ENCODE measurements around the gene DDI1. TPM values are rescaled to one million over a fixed set of nuclear protein-coding genes. Genes with fewer than 3 reads are reported as not detected.

The DDI1 gene
- total RNA-seq, 2 experiments from 2014 or later: not detected

GRCh38 chr11:104053743-104054478, 17.5 kb downstream of the DDI1 start:
- DNase-seq (no peak), ATAC-seq (ENCODE audit: low read depth) (no peak)
- POLR2A ChIA-PET: no interaction called here
- H3K9me3 Mint-ChIP-seq: no peaks in the 10 kb centered on the region
- H3K4me3 Mint-ChIP-seq: no peak overlapping the region
- no peaks in the 10 kb centered on the region for H3K4me1 Mint-ChIP-seq
- no peak overlapping the region for H3K27ac Mint-ChIP-seq
- H3K36me3 Mint-ChIP-seq: no peaks in the 10 kb centered on the region
- H3K27me3 Mint-ChIP-seq: no peaks in the 10 kb centered on the region

- H3K4me3 Mint-ChIP-seq: no peak overlapping the region
- DNase-seq (no peak), ATAC-seq (ENCODE audit: low read depth) (no peak)
- no peak overlapping the region for H3K27ac Mint-ChIP-seq
- POLR2A ChIA-PET: no interaction called here
- no peaks in the 10 kb centered on the region for H3K9me3 Mint-ChIP-seq
- H3K36me3 Mint-ChIP-seq: no peaks in the 10 kb centered on the region
- H3K4me1 Mint-ChIP-seq: no peaks in the 10 kb centered on the region
- no peaks in the 10 kb centered on the region for H3K27me3 Mint-ChIP-seq
These were observed 18.6 kb downstream of the DDI1 start for GRCh38 chr11:104054911-104055529.

- no peak overlapping the region for H3K27ac Mint-ChIP-seq
- ATAC-seq (ENCODE audit: low read depth) (no peak), DNase-seq (no peak)
- H3K4me3 Mint-ChIP-seq: no peak overlapping the region
- H3K27me3 Mint-ChIP-seq: no peaks in the 10 kb centered on the region
- no peaks in the 10 kb centered on the region for H3K36me3 Mint-ChIP-seq
- POLR2A ChIA-PET: no interaction called here
- H3K9me3 Mint-ChIP-seq: no peaks in the 10 kb centered on the region
- H3K4me1 Mint-ChIP-seq: no peaks in the 10 kb centered on the region
These were observed 19.2 kb downstream of the DDI1 start for GRCh38 chr11:104055596-104055995.

GRCh38 chr11:104057908-104058307, 21.5 kb downstream of the DDI1 start:
- DNase-seq (no peak), ATAC-seq (ENCODE audit: low read depth) (no peak)
- H3K9me3 Mint-ChIP-seq: no peaks in the 10 kb centered on the region
- H3K4me3 Mint-ChIP-seq: no peak overlapping the region
- no peak overlapping the region for H3K27ac Mint-ChIP-seq
- POLR2A ChIA-PET: no interaction called here
- H3K36me3 Mint-ChIP-seq: no peaks in the 10 kb centered on the region
- H3K27me3 Mint-ChIP-seq: no peaks in the 10 kb centered on the region
- H3K4me1 Mint-ChIP-seq: no peaks in the 10 kb centered on the region

GRCh38 chr11:104058680-104059079, 22.2 kb downstream of the DDI1 start:
- ATAC-seq (ENCODE audit: low read depth) (no peak), DNase-seq (no peak)
- no peak overlapping the region for H3K4me3 Mint-ChIP-seq
- H3K27me3 Mint-ChIP-seq: no peaks in the 10 kb centered on the region
- no peaks in the 10 kb centered on the region for H3K4me1 Mint-ChIP-seq
- POLR2A ChIA-PET: no interaction called here
- H3K27ac Mint-ChIP-seq: no peak overlapping the region
- no peaks in the 10 kb centered on the region for H3K36me3 Mint-ChIP-seq
- no peaks in the 10 kb centered on the region for H3K9me3 Mint-ChIP-seq

- no peaks in the 10 kb centered on the region for H3K4me1 Mint-ChIP-seq
These were observed 23.8 kb downstream of the DDI1 start for GRCh38 chr11:104060004-104060794.

GRCh38 chr11:104060820-104061219, 24.4 kb downstream of the DDI1 start:
- no peak for ATAC-seq (ENCODE audit: low read depth)
- DNase-seq: no peak
- H3K9me3 Mint-ChIP-seq: no peaks in the 10 kb centered on the region
- POLR2A ChIA-PET: no interaction called here
- H3K27me3 Mint-ChIP-seq: no peaks in the 10 kb centered on the region
- H3K36me3 Mint-ChIP-seq: no peaks in the 10 kb centered on the region
- H3K4me3 Mint-ChIP-seq: no peak overlapping the region
- no peaks in the 10 kb centered on the region for H3K4me1 Mint-ChIP-seq
- no peak overlapping the region for H3K27ac Mint-ChIP-seq

More at GRCh38 chr11:104060004-104060794, 23.8 kb downstream of the DDI1 start:
- H3K27ac Mint-ChIP-seq: no peak overlapping the region
- H3K27me3 Mint-ChIP-seq: no peaks in the 10 kb centered on the region
- POLR2A ChIA-PET: no interaction called here
- no peaks in the 10 kb centered on the region for H3K36me3 Mint-ChIP-seq
- DNase-seq: no peak
- no peak for ATAC-seq (ENCODE audit: low read depth)
- no peak overlapping the region for H3K4me3 Mint-ChIP-seq
- H3K9me3 Mint-ChIP-seq: no peaks in the 10 kb centered on the region

GRCh38 chr11:104061853-104062521, 25.5 kb downstream of the DDI1 start:
- POLR2A ChIA-PET: no interaction called here
- no peak for ATAC-seq (ENCODE audit: low read depth)
- Mint-ChIP-seq H3K36me3 (no peaks in the 10 kb centered on the region), H3K27me3 (no peaks in the 10 kb centered on the region), H3K4me3 (no peak overlapping the region), H3K4me1 (no peaks in the 10 kb centered on the region), H3K9me3 (no peaks in the 10 kb centered on the region), H3K27ac (no peak overlapping the region)
- no peak for DNase-seq

- Mint-ChIP-seq H3K36me3 (no peaks in the 10 kb centered on the region), H3K27ac (no peak overlapping the region), H3K4me1 (no peaks in the 10 kb centered on the region), H3K27me3 (no peaks in the 10 kb centered on the region), H3K9me3 (no peaks in the 10 kb centered on the region), H3K4me3 (no peak overlapping the region)
- ATAC-seq (ENCODE audit: low read depth) (no peak), DNase-seq (no peak)
- POLR2A ChIA-PET: no interaction called here
These were observed 27.7 kb downstream of the DDI1 start for GRCh38 chr11:104064034-104064630.

- Mint-ChIP-seq H3K4me3 (no peak overlapping the region), H3K27me3 (no peaks in the 10 kb centered on the region), H3K4me1 (no peaks in the 10 kb centered on the region), H3K27ac (no peak overlapping the region), H3K9me3 (no peaks in the 10 kb centered on the region), H3K36me3 (no peaks in the 10 kb centered on the region)
- POLR2A ChIA-PET: no interaction called here
- no peak for ATAC-seq (ENCODE audit: low read depth)
- DNase-seq: no peak
These were observed 31.1 kb downstream of the DDI1 start for GRCh38 chr11:104067534-104067933.

- DNase-seq (no peak), ATAC-seq (ENCODE audit: low read depth) (no peak)
- Mint-ChIP-seq H3K4me3 (no peak overlapping the region), H3K9me3 (no peaks in the 10 kb centered on the region), H3K27ac (no peak overlapping the region), H3K36me3 (no peaks in the 10 kb centered on the region), H3K4me1 (no peaks in the 10 kb centered on the region), H3K27me3 (no peaks in the 10 kb centered on the region)
- POLR2A ChIA-PET: no interaction called here
These were observed 37.7 kb downstream of the DDI1 start for GRCh38 chr11:104073950-104074705.

GRCh38 chr11:104075091-104075490, 38.7 kb downstream of the DDI1 start:
- no peaks in the 10 kb centered on the region for H3K36me3 Mint-ChIP-seq
- DNase-seq: no peak
- no peaks in the 10 kb centered on the region for H3K4me1 Mint-ChIP-seq
- H3K9me3 Mint-ChIP-seq: no peaks in the 10 kb centered on the region
- no peaks in the 10 kb centered on the region for H3K27me3 Mint-ChIP-seq
- no peak overlapping the region for H3K27ac Mint-ChIP-seq
- H3K4me3 Mint-ChIP-seq: no peak overlapping the region
- POLR2A ChIA-PET: no interaction called here
- no peak for ATAC-seq (ENCODE audit: low read depth)

GRCh38 chr11:104075706-104076105, 39.3 kb downstream of the DDI1 start:
- Mint-ChIP-seq H3K36me3 (no peaks in the 10 kb centered on the region), H3K4me1 (no peaks in the 10 kb centered on the region)

More at GRCh38 chr11:104075706-104076105, 39.3 kb downstream of the DDI1 start:
- ATAC-seq (ENCODE audit: low read depth): no peak
- H3K4me3 Mint-ChIP-seq: no peak overlapping the region
- no peak overlapping the region for H3K27ac Mint-ChIP-seq
- H3K27me3 Mint-ChIP-seq: no peaks in the 10 kb centered on the region
- no peak for DNase-seq
- H3K9me3 Mint-ChIP-seq: no peaks in the 10 kb centered on the region
- POLR2A ChIA-PET: no interaction called here

Measured in activated naive CD8-positive, alpha-beta T cell treated with anti-CD3 and anti-CD28 coated beads, Interleukin-2, amount 10 ng/mL, durations not matched to agents 7 days and 5 days (primary cell).